ENCODE data around the gene FYB2.
A peak's percentile ranks its signal among the peaks of the same experiment; 100 is the strongest.

FYB2 gene

DNA sequence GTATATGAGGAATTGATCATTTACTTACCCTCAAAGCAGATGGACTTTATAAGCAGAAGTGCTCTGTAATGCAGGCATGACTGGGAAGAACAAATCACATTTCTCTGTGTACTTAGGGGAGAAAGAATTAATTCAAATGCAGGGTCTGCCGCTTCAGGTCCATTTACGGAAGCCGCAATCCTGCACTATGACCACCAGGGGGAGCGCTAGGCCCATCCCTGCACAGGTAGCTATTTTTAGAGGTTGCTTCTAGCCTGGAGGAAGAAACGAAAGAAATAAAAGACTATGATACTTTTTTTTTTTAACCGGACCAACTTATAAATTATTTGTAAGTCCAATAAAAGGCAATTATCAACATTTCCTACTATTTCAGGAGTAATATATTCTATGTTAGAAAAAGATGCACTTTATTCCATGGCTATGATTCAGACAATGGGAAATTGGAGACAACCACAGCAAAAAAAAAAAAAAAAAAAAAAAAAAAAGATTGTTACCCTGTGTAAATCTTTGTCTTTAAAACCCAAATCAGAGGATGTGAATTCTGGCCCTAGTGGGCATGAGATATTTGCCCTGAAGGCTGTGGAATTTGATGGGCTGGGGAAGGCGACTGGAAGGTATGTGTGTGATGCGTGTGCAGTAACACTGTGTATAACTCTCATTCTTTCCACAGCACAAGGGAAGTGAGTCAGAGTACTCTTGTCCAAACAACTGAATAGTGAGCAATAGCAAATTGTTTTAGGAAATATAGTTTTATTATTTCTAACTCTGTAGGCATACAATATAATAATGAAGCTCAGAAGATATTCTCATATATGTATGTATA, 12.9 kb upstream of the FYB2 start:
- DNase-seq, result peak; percentile 92

DNA sequence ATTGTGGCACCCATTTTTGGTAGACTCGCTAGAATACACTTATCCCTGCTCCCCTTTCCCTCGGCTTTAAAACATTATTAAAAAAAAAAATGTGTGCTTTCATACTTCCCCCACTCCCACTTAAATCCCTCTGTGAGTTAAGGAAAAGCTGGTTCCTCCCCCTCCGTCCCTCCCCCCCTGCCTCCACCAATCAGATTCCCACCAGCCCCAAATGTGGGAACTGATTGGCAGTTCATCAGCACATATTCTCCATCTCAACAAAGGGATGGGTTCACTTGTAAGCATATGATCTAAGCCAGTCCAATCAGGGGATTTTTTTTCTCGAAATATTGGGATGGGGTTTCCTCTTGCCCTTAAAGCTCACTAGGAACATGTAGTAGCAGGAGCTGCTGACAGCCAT, 10.8 kb upstream of the FYB2 start:
- no peak for DNase-seq

DNA sequence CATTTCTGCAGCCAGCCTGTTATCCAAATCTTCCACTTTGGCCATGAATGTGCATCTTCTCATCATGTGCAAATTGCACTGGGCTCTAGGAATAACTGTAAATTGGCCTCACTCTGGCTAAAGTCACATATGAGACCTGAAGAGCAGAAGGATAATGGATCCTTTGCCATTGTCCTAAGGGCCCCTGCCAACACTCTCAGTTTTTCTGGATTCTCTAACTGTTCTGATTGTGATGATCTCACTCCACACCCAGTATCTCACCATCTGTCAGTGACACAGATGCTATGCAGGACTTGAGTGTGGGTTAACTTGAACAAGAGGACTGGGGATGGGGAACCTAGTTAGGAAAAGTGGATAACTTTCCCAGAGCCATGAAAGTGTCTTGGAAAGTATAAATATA, 8.5 kb upstream of the FYB2 start:
- no peak for DNase-seq

DNA sequence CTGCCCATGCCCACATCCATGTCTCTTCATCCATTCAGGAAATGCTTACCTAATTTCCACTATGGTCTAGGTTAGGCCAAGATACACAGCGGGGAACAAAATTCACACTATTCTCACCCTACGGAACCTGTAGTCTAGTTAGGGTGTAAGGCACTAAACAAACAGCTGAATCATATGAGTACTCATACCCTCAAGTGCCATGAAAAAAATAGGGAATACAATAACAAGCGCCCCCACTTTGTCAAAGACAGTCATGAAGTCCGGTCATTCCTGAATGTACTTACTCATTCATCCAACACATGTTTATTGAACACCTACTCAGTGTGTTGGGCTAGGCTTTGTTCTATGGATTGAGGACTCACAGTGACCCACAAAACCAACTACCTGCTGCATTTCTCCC, 6.2 kb upstream of the FYB2 start:
- no peak for DNase-seq

DNA sequence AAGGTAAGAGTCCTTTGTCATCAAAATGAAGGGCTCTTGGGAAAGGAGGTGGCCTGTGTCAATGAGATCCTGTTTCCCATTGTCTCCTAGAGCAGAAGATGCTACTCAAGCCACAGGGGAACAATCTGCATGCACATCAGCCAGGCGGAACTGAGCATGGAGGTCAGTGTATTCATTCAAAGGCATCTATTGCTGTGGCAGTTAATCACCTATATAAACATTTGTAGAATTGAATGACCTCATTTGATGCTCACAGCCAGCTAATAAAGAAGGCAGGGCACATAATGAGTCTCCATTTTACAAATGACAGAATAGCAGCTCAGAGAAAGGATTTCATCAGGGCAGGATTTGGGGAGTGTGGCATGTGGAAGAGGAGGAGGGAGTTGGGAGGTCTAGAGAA, 5.7 kb upstream of the FYB2 start:
- peak; percentile 100 for DNase-seq

DNA sequence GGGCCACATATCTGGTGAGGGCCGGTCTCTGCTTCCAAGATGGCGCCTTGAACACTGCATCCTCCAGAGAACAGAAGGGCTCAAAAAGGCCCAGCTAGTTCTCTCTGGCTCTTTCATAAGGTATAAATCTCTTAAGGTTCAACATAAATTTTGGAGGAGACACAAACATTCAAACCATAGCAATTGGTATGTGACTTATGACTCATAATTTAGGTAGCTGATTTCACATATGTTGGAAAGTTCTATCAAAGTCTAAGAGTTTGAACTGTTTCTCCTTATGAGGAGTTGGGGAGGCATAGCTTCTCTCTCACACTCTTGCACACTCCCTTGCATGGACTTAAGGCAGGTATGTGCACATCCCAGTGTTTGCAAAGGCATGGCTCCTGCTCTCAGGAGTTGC, 5.1 kb upstream of the FYB2 start:
- DNase-seq, result no peak

DNA sequence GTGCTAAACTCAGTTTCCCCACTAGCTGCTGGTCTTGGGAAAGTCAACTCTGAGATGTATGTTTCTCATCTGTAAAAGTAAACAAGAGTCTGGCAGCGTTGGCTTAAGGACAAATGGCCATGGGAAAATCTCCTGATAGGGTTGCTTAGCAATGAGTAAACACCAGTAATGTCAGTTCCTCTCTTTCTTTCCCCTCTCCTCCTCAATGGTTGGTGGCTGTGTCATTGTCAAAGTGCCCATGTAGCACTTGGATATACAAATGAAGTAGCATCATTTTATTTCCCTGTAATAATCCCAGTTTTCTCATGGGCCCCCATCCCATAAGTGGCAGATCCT, 2.2 kb upstream of the FYB2 start:
- peak; percentile 95 for DNase-seq

DNA sequence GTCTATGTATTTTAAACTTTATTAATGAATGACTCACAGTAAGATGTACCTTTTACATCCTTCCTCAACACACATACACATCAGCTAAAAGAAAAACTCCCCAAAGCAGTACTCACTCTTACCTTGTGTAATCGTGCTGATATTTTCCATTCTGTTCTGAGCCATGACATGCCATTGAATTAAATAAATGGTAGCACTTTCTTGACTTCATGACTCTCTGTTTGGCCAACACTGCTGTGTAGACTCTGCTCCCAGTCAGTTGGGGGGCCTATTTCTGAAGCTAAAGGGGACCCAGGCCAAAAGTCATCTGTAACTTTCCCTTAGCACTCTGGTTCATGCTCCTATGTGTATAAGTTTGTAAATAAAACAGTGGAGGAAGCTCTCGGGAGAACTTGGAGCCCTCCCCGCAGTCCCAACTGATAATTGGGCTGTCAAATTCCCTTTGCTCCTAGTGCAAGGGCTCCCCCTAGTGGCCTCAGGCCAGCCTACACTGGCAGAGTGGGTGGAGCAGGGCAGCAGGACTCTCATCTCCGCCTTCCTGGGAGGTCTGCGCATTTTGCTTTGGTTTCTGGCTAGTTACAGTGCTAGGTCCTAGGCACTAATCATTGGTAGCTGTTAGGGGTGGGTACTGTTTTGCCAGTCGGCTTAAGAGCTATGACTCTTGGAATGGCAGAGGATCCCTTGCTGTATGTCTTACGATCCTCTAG, 1.7 kb upstream of the FYB2 start:
- peak; percentile 97 for DNase-seq

DNA sequence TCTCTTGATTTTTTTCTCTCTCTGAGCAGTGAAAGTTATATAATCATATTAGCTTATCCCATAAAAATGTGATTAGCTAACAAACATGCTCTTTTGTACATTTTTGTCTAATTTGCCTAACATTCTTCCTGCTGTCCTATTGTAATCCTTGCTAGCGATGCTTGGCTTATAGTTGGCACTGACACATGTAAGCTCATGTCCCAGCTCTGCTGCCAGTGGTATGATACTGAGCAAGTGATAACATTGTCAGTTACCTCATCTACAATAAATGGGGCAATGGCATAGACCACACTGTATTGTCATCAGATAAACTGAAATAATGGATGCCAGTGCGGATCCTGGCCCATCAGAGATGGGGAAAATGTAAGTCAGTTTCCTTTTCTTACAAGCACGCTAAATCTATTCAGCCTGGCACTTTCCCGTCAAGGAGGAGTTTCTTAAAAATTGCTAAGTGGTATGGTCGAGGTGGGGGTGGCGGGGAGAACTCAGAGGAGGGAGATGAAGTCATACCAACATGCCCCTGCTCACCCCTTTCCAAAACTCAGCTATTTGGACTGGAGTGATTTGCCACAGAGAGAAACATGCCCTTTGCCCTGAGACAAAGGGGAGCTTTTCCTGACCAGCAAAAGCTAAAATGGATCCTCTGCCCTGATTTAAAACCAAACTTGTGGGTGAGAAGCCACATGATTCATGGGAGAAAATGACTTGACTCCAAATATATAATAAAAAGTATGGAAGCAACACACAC, 1.3 kb downstream of the FYB2 start:
- DNase-seq, result no peak

DNA sequence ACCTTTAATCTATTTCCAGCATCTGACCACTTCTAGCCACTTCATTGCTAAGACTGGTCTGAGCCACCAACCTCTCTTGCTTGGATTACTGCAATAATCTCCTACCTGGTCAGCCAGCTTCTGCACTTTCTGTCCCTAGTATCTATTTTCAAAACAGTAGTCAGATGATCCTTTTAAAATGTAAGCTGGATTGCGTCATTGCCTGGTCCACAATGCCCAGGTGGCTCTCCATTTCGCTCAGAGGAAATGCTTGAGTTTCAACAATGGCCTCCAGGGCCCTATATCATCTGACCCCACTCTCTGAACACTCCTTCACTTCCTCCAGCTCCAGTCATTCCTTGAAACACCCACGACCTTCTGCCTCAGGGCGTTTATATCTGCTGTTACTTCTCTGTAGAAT, 2.3 kb downstream of the FYB2 start:
- peak; percentile 95 for DNase-seq

DNA sequence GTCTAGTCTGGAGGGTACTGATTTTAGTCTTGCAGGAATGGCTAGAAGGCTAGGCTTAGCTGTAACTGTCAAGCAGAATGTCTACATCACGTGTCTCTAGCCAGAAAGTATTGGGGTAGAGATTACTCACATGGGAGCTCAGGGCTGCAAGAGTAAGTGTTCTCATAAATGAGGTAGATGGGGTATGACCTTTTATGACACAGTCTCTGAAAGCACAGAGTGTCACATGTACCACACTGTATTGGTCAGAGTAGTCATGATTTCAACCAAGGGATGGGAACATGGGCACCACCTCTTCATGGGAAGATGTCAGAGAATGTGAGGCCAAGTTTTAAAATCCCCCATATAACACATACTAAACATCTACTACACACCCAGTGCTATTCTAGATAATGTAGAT, 2.9 kb downstream of the FYB2 start:
- DNase-seq, result no peak

DNA sequence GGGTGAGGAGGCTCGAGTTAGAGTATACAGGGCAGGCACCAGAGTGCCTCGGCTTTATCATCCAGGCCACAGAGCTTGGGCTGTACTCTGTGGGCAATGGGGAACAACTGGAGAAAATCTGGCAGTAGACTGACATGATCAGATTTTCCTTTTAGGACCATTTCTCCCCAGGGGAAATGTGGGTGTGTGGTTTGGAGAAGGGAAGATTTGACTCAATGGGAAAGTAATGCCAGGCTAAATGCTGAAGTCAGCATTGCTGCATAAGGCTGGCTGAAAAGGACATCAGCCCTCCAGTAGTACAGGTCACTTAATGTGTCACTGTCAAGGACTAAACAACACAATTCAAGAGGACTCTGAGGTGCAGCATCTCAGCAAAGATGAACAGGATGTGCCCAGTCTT, 5.0 kb downstream of the FYB2 start:
- DNase-seq, result no peak

DNA sequence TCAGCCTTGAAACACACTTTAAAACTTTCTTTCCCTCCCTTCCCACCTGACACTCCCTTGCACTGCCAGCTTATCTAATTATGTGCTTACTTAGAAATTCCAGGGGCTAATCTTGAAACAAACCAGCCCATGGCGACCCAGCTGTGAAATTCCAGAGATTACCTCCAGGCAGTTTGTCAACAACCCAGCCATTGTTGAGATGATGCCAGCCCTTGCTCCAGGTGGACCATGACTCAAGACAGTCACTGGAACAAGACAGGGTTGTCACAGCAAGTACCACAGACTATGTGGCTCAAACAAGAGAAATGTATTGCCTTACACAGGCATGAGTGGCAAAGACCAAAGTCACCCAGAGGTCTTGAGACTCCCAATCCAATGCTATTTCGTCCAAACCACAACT, 7.9 kb downstream of the FYB2 start:
- DNase-seq, result no peak

DNA sequence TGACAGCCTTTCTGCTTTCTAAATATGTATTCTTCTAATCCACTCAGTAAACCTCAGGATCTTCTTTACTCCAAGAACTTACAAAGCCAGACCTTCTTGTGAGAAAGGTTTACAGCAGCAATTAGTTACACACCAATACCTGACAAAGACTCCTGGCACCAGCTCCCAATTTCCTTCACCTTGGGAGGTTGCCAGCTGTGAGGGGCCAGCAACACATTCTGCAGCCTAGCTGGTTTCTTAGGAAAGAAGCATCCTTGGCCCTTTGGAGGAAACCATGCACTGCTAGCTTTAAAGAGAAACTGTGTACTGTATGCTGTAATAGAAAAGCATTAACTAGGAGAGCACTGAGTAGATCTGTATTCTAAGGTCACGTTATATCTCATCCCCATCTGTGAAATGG, 10.8 kb downstream of the FYB2 start:
- DNase-seq, result peak; percentile 19

DNA sequence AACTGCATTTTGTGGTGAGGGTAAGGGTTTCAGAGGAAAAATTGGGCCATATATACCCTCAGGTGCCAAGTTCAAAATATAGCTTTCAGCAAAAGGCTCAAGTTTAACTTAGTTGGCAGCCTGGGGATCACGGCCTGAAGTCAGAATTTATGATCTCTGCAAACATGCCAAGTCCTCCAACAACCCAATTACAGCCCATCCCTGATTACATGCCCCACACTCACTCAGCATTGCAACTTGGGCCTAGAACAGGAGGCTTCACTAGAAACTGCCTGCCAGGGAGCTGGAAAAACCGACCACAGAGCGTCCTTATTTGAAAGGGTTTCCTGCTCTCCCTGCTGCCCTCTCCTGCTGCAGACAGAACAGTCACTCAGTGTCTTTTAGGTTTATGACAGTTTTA, 12.4 kb downstream of the FYB2 start:
- DNase-seq, result no peak

DNA sequence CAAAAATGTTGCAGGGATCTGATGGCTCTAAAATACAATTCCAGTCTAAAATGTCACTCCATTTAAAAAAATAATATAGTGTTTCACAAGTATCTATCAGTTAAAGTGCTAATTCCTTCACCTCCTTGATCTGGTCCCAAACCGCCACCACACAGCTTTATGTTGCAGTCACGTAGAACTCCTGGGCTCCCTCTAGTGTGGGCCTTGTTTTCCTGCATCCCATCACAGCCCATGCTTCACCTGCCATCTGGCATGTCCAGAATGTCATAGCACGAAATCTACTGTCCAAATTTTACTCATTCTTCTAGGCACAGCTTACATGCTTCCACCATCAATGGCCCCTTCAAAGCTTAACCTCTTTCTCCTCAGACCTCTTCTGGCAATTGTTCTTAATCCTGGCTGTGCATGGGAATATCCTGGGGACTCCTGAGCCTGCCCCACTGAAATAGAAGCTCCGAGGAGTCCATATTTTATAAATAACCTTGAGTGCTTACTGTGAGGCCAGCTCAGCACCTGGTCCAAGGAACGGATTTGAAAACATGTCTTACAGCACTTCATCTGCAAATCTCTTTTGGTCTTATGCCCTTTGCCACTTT, 15.5 kb downstream of the FYB2 start:
- peak; percentile 80 for DNase-seq

DNA sequence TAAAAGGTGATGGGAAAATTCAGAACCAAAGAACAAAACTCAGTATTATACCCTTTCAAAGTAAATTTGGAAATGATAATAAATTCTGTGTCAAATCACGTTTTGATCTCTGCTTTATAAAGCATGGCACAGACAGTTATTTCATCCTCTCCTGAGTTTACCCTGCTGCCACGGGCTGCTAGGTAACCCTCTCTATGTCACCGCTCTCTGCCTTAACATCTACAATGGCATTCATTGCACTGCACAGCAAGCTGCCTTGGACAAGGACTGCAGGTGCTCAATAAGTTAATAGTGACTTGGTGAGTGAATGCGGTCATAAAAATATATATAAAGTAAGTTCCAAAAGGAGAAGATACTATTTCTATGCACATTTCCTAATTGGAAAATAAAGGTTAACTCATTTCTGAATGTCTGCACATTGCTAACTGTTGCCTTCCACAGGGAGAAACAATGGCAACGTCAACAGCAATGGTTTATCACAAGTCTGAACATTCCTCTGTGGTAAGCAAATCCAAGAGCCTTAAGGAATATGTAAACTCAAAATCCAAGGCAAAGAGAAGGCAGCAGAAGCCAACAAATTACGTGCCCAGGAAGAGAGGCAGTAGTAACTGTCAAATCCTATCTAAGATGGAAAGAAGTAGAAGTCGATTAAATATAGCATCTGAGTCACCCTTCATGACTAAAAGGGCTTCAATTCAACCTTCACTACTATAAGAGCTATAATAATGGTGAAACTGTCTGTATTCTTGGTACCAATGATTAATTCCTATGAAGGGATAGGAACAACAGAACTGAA, 19.4 kb downstream of the FYB2 start:
- DNase-seq, result no peak

DNA sequence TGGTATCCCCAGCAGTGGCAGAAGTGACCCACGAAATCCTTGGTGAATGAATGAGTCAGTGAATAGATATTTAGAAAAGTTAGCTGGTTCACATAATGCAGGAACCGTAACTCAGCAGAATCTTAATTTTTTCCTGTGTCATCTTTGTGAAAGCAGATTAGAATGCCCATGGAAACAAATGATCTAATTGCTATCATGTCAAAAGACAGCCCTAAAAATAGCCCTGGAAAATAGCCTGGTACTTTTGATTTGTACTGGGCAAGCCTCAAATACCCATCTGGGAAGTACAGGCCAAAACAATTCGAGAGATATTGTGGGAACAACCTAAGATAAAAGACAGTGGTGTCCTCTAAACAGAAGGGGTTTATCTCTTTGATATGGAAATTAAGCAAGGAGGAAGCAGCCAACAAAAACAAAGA, 21.1 kb downstream of the FYB2 start:
- no peak for DNase-seq

DNA sequence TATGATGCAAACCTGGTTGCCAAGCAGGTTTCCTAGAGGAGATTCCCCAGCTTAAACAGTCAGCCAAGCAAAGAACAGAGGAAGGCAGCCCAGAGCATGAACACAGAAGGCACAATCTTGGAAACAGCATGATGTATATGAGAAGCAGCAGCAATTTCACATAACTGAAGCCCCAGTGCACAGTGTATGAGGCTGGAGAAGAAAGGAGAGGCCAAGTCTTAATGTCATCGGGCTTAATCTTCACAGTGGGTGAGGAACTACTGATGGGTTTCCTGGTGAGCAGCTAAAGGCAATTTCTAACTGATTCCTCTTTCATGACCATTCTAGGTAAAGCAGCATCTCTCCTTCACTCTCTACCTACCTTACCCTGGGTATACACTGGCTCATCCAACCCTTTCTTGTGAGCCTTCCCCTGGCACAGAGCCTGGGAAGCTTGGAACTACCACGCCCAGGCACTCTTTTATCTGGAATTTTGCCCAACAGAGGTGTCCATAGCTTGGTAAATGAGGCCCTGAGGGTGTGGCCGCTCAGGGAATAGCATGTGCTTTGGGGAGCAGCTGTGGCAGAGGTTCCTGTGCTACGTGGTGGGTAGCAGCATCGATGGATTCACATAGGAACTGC, 22.0 kb downstream of the FYB2 start:
- peak; percentile 96 for DNase-seq

DNA sequence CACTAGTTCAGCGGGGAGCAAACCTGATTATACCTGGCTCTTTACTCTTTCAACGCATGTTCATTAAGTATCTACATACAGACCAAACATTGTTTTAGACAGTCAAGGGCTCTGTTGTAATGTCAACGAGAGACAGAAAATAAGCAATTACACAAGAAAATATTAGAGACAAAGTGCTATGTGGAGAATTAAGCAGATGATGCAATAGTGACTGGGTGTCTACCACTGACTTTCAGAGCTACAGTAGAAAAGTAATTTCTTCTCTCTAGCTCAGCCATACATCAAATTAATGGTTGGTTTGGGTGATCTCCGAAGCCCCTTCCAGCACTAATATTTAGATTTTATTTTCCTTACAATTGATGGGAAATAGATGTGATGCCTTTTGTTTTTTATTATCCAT, 23.3 kb downstream of the FYB2 start:
- DNase-seq, result no peak

DNA sequence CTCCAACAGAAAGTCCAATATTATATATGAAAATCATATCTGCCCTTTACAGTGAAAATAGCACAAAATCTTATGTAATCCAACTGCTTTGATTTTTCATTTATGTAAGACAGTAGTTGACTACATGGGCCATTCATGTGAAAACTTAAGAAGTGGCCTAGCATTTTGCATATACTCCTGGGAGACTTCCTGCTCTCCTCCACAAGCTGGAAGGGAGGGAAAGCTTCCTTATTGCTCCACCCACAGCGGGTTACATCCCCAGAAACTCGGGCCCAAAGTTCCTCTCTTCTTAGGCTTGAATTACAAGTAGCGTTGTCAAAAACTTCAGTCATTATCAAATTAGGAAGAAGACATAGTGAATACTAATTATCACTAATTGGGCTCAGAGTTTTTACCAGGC, 29.2 kb downstream of the FYB2 start:
- no peak for DNase-seq

DNA sequence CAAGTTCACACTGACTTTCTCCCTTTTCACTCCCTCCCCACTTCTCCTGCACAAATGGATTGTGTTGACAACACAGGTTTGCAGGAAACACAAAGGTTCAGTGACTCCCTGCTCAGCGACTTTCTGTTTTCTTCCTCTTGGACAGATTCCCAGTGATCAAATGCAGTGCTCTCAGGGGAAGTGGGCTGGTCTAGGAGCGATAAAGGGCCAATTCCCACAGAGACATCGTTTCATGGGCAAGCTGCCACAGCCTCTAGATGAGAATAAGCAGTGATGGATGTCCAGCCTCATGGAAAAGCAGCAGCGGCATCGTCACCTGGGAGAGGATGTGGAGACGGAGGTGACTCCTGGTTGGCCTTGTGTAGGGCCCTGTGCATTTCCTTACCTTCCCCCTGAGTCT, 30.6 kb downstream of the FYB2 start:
- peak; percentile 100 for DNase-seq
